Mucosa of descending colon (tissue), 3 donors: ENCODE data around the gene FMN1. TPM values are rescaled to one million over a fixed set of nuclear protein-coding genes. Genes with fewer than 3 reads are reported as not detected.

ENCODE experiments used
- ATAC-seq: fragments of 200-7000 bp; cut with Tn5 transposase; one replicate; pipeline ENCODE4 v1.9.1; 2020; ENCODE audit warnings: mild to moderate bottlenecking, moderate library complexity
- DNase-seq, 3 donors: peaks; one replicate each; pipeline ENCODE4 v3.0.0-alpha.2; 2020
- H3K36me3 ChIP-seq: fragments of 200-600 bp; one replicate; pipeline ENCODE4 v1.8.0; 2021; ENCODE audit warnings: low read depth, mild to moderate bottlenecking
- H3K4me1 ChIP-seq: fragments of 200-600 bp; one replicate; pipeline ENCODE4 v1.8.0; 2021; ENCODE audit warnings: low read depth, mild to moderate bottlenecking
- H3K4me3 ChIP-seq: fragments of 200-600 bp; one replicate; pipeline ENCODE4 v1.8.0; 2021; ENCODE audit warnings: mild to moderate bottlenecking
- H3K9me3 ChIP-seq: fragments of 200-600 bp; one replicate; pipeline ENCODE4 v1.8.0; 2021; ENCODE audit warnings: mild to moderate bottlenecking
- intact Hi-C, 2 donors: fragments of 100-400 bp; cut with DNase I in 1 of 2; cut with micrococcal nuclease in 1 of 2; formaldehyde crosslinking; loops; one replicate each; pipeline versions ENCODE4 v1.11.0 to v1.11.1; 2022; cut with DNase I, micrococcal nuclease
- total RNA-seq, 3 donors: library from RNA; stranded (reverse); fragmentation: NEBNext Ultra II Directional in 2 of 3; extraction: Animal tissue kit (Norgen Biotek cat#: 25700) in 2 of 3; gene quantifications; one replicate each; pipeline versions ENCODE4 v1.2.1 to v1.2.4, GENCODE V29; 2021 to 2023
- TF ChIP-seq, protein P1 (sequence below): fragments of 200-600 bp; IDR thresholded peaks from one replicate; pipeline ENCODE4 v1.8.0; 2022; ENCODE audit warnings: antibody characterized with exemption, mild to moderate bottlenecking
- donor health status: DM: no; HTN: no; CAD: no; lungs with moderate emphysema.
- donor health status: DM: no; HTN: no; CAD: no.
- donor health status: DM: no; HTN: yes; CAD: no.

Gene FMN1
- total RNA-seq, 3 donors from 2014 or later = 30.8 to 65.1 (median 43.4) TPM

DNA sequence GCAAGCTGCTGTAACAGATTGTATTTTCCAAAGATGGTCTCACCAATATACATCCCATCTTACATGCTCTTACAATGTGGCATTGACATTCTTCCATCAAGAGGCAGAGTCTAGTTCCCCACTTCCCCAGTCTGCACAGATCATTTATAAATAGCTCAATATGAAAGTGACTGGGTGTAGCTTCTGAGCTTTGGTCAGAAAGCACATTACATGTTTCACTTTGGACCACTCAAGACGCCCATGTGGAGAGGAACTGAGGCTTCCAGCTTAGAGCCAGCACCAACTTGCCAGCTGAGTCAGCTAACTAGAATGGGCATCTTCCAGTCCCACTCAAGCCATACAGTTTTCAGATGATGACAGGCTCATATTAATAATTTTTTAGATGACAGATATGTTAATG lies 431.2 kb downstream of the FMN1 start:
- Histone ChIP-seq H3K4me3 (no peak overlapping the region), H3K4me1 (no peaks in the 10 kb centered on the region), H3K36me3 (no peaks in the 10 kb centered on the region), H3K9me3 (no peaks in the 10 kb centered on the region)
- no peak for DNase-seq
- intact Hi-C loops = no loop called here
- TF ChIP-seq, protein P1, sequence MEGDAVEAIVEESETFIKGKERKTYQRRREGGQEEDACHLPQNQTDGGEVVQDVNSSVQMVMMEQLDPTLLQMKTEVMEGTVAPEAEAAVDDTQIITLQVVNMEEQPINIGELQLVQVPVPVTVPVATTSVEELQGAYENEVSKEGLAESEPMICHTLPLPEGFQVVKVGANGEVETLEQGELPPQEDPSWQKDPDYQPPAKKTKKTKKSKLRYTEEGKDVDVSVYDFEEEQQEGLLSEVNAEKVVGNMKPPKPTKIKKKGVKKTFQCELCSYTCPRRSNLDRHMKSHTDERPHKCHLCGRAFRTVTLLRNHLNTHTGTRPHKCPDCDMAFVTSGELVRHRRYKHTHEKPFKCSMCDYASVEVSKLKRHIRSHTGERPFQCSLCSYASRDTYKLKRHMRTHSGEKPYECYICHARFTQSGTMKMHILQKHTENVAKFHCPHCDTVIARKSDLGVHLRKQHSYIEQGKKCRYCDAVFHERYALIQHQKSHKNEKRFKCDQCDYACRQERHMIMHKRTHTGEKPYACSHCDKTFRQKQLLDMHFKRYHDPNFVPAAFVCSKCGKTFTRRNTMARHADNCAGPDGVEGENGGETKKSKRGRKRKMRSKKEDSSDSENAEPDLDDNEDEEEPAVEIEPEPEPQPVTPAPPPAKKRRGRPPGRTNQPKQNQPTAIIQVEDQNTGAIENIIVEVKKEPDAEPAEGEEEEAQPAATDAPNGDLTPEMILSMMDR = no peak
- no peak for ATAC-seq

- DNase-seq (no peak), ATAC-seq (no peak)
- no peak overlapping the region for H3K4me3 ChIP-seq
- H3K36me3 ChIP-seq = no peaks in the 10 kb centered on the region
- TF ChIP-seq, protein P1 = no peak
- H3K4me1 ChIP-seq = no peaks in the 10 kb centered on the region
- intact Hi-C loops = no loop called here
- H3K9me3 ChIP-seq = no peaks in the 10 kb centered on the region
These were observed 437.1 kb downstream of the FMN1 start for GRCh38 chr15:32757426-32757825.

DNA sequence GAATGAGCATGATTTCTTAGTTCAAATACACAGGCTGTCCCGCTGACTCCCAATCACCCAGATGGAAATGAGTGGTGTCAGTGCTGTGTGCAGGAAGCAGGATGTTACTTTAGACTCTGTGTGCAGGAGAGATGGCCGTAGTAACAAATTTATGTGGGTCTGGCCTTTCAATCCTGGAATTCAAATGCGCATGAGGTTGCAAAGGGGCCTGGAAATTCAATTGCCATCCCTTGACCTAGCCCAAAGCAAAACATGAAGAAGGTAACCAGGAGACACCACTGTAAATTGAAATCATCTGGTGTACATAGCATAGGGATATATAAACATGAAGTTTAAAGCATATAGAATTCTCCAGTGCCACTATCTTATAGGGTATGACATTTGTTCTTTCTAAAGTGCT lies 443.5 kb downstream of the FMN1 start:
- Histone ChIP-seq H3K4me3 (no peak overlapping the region), H3K4me1 (no peaks in the 10 kb centered on the region), H3K36me3 (no peaks in the 10 kb centered on the region), H3K9me3 (no peaks in the 10 kb centered on the region)
- no peak for ATAC-seq
- TF ChIP-seq, protein P1 = no peak
- intact Hi-C loops = no loop called here
- no peak for DNase-seq

- H3K36me3 ChIP-seq = no peaks in the 10 kb centered on the region
- no peaks in the 10 kb centered on the region for H3K9me3 ChIP-seq
- intact Hi-C loops = no loop called here
- DNase-seq (no peak), ATAC-seq (no peak)
- H3K4me1 ChIP-seq = no peaks in the 10 kb centered on the region
- H3K4me3 ChIP-seq = no peak overlapping the region
- TF ChIP-seq, protein P1 = no peak
These were observed 446.6 kb downstream of the FMN1 start for GRCh38 chr15:32747921-32748342.

DNA sequence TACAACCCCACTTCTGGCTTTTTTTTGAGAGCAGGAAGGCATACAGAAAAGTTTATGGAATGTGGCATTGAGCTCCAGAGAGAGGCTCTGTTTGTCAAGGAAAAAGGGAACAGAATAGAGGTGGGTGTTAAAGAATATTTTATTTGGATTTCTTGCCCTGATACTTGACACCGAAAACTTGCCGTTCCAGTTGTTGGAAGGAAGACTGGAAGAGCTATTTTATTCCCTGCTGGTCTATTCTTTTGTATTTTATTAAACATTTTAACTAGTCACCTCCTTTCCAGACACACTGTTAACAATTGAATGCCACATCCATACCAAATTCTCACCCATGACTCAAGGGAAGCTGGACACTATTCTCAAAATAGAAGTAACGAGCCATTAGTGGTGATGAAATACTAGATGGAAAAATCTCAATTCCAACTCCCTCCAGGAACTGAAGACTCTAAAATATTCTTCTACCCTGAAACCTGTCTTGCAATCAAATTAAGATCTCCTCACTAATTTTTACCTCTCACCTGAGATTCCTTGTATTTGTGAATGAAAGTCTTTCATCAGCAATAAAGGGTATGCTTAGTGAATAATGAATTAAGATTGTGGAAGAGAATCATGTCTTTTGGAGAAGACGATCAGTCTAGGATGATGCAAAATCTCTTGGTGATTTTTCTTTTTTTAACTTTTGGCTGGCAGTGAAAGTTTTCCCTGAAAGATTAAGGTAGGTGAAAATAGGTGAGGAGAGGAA lies 448.2 kb downstream of the FMN1 start:
- H3K4me1 ChIP-seq = no peaks in the 10 kb centered on the region
- TF ChIP-seq, protein P1 = no peak
- no peaks in the 10 kb centered on the region for H3K36me3 ChIP-seq
- intact Hi-C loops = no loop called here
- DNase-seq (no peak), ATAC-seq (no peak)
- no peaks in the 10 kb centered on the region for H3K9me3 ChIP-seq
- H3K4me3 ChIP-seq = no peak overlapping the region
